IPS-18c (cell line): ENCODE data around the gene OASL.
"Not testable (repeated sequence)": the region's sequence is repeated elsewhere in the genome, so short reads cannot be mapped to it uniquely, and the experiment has no call there.

ENCODE experiments used
- H3K4me3 ChIP-seq: 2 replicates; pipeline ENCODE4 v1.7.0; 2013; ENCODE audit warnings: low read depth, mild to moderate bottlenecking, low read length, moderate library complexity; ENCODE audit not compliant: insufficient read depth
- H3K9me3 ChIP-seq: one replicate; pipeline ENCODE4 v1.6.1; 2013; ENCODE audit warnings: mild to moderate bottlenecking, low read length, moderate library complexity; ENCODE audit not compliant: control insufficient read depth, insufficient read depth

The OASL gene, protein sequence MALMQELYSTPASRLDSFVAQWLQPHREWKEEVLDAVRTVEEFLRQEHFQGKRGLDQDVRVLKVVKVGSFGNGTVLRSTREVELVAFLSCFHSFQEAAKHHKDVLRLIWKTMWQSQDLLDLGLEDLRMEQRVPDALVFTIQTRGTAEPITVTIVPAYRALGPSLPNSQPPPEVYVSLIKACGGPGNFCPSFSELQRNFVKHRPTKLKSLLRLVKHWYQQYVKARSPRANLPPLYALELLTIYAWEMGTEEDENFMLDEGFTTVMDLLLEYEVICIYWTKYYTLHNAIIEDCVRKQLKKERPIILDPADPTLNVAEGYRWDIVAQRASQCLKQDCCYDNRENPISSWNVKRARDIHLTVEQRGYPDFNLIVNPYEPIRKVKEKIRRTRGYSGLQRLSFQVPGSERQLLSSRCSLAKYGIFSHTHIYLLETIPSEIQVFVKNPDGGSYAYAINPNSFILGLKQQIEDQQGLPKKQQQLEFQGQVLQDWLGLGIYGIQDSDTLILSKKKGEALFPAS

DNA sequence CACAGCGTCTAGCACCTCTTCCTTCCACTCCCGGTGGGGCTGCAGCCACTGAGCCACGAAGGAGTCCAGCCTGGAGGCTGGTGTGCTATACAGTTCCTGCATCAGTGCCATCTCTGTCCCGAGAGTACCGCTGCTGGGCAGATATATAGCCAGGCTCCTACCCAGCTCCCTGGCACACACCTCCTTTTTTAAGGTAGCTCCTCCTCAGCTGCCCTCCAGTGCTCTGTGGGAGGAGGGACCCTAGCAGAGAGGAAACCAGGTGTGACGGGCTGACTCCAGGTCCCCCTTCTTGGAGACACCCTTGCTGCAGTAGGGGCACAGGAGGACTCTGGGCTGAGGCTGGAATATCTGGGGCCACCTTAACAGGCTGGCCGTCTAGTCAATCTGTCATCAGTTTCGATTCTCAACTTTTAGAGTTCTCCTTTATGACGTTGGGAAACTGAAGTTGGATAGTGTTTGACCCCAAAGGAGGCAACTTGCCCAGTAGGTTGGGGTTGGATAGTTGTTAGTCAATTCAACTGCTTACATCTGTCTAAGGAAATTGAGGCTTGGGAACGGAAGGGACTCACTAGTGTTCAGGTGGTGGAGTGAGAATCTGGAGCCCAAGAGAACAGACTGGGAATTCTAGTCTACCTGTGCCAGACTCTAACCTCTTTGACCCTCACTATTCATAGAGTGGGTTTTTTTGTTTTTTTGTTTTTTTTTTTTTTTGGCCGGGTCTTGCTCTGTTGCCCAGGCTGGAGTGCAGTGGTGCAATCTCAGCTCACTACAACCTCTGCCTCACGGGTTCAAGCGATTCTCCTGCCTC is at the start of gene OASL:
OASL (minus strand) TSS at position 386 of the 808 bp plus-strand sequence; CDS start at position 111, 275 bp downstream.
- no peak within 1 kb of the TSS for H3K4me3 ChIP-seq
- H3K9me3 ChIP-seq, result no peaks in the 10 kb centered on the region

DNA sequence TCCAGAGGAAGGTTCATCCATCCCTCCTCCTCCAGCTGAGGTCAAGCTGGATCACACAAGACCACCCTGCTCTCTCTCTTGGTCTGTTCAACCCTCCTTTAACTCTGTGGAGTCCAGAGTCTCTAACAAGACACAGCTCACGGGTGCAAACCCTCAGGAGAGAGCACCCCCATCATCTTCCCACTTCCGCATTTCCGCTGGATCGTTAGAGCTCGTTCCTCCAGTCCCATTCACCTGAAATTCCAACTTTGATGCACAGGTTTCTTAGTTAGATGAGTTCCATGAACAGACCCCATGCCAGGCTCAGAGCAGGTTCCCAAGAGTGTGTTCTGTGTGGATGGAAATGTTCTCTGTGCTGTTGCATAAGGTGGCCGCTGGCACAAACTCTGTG is 49.1 kb upstream of the OASL start:
- Histone ChIP-seq H3K4me3 (no peak overlapping the region), H3K9me3 (no peaks in the 10 kb centered on the region)

DNA sequence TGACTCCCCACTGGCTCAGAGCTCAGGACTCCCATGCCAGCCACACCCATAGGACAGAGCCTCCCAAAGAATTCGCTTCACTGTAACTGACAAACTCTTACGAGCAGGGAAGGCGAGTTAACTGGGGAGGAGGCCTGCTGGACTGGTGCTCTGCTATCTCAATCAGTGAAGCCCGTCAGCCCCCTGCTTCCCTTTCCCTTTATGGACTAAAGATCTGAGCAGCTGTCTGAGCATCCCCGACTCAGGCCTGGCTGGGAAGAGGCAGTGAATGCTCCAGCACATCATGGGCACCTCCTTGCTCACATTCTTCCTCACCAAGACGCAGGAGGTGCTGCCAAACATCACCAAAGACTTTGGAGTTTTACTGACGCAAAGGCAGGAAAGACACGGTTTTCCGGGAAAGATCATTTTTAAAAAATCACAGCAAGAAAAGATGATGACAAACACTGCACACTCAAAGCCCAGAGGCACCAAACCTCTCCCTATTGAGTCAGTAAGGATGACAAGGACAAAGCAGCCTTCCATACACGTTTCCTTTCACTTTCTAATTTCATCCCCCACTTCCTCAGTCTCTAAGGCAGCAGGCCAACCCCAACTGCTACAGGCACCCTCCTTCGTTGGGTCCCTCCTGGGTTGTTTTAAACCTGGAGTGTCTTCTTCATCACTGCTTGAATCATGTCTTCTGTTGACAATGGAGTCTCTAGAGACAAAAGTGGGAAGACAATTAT is 48.6 kb upstream of the OASL start:
- Histone ChIP-seq H3K4me3 (no peak overlapping the region), H3K9me3 (no peaks in the 10 kb centered on the region)

DNA sequence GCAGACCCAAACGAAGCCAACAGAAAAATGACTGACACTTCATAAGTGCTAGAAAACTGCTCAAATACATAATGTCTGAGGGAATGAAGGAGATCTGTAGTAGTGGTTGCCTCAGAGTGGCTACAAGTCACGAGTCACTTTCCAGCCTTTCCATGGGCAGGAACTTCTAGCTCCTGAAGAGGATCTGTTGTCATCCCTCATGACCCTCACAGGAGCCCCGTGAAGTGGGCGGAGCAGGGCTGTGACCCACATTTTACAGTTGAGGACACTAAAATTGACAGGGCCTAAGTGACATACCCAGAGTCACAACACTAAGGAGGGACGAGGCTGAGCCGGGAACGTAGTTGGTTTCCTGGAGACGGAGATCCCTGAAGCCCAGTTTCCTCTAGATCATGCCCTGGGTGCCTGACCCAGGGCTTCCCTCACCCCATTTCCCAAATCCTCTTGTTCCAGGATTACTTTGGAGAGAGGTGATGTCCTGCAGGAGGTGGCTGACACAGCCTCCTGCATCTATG is 47.8 kb upstream of the OASL start:
- Histone ChIP-seq H3K4me3 (no peak overlapping the region), H3K9me3 (no peaks in the 10 kb centered on the region)

DNA sequence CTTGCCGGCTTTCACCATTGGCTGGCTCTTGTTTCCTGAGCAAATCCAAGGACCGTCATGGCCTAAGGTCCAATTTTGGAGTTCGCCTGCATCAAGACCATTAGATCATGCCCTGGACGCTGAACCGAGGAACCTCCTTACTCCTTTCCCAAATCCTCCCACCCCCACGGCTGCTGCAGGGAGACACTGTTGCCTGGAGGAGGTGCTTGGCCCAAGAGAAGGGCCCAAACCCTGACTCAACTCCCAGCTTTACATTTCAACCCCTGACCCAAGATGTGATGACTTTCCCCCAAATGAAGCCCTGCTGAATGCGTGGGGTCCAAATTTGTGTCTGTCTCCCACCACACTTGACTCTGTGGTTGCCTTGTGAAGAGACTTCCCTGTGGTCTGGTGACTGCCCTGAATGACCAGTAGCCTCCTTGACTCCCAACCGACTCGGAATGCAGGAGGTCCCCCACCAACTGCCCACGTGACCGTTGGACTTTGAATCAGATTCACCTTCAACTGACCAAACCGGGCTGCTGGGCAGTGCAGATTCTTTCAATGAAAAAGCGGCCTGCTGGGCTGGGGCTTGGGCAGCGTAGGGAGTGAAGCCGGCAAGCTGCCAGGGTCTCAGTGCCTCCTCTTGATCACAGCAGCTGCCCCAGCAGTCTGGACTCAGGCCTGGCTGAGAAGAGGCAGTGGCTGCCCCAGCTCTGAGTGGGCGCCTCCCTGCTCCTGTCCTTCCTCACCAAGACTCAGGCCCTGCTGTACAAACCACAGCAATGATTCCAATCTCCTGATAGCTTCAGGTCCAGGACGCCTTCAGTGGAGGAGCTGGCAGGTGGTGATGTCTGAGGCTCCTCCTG is 46.7 kb upstream of the OASL start:
- Histone ChIP-seq H3K4me3 (no peak overlapping the region), H3K9me3 (no peaks in the 10 kb centered on the region)

DNA sequence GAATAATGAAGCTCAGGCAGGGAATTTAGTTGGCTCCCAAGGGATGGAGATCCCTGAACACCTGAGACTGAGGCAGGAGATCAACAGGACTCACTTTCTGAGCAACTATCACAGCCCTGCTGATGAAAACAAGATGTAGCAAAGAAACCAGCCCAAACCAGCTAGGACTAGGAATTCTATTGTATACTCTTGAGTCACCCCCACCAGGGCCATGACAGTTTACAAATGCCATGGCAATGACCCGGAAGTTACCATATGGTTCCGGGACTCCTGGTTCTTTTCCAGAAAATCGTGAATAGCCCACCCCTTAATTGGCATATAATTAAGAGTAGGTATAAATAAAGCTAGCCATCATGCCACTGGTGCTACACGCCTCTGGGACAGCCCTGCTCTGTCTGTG is 46.0 kb upstream of the OASL start:
- Histone ChIP-seq H3K9me3 (no peaks in the 10 kb centered on the region), H3K4me3 (no peak overlapping the region)

DNA sequence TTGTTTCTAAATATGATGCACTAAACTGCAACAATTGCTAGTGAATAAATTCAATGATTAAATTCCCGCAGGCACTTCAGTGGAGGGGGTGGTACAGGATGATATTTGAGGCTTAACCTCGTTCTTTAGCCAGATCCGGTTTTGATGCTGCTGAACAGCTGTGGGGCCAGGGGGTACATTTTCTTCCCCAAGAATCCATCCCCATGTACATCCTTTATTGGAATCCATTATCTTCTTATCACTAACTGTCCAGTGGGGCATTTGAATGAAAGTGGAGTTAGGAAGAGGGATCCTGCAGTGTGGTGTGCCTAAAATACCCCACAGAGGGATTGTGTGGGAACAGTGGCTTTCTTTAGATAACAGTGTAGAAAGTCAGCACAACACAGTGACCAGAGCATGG is 45.2 kb upstream of the OASL start:
- H3K9me3 ChIP-seq, result peaks cover 2% of the 10 kb centered on the region

DNA sequence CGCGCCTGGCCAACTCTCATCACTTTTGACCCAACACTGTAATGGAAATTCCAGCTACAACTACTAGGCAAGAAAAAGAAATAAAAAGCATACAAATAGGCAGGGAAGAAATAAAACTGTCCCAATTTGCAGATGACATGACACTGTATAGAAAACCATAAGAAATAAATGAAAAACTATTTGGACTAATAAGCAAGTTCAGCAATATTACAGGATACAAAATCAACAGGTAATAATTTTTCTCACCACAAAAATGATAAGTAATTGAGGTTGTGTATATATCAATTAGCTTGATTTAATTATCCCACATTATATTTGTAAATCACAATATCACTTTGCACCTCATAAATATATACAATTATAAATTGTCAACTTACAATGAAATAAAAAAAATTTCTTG is 41.9 kb upstream of the OASL start:
- no peak overlapping the region for H3K4me3 ChIP-seq
- H3K9me3 ChIP-seq, result peaks cover 2% of the 10 kb centered on the region

More for the DNA sequence above, 45.2 kb upstream of the OASL start:
- H3K4me3 ChIP-seq, result no peak overlapping the region

DNA sequence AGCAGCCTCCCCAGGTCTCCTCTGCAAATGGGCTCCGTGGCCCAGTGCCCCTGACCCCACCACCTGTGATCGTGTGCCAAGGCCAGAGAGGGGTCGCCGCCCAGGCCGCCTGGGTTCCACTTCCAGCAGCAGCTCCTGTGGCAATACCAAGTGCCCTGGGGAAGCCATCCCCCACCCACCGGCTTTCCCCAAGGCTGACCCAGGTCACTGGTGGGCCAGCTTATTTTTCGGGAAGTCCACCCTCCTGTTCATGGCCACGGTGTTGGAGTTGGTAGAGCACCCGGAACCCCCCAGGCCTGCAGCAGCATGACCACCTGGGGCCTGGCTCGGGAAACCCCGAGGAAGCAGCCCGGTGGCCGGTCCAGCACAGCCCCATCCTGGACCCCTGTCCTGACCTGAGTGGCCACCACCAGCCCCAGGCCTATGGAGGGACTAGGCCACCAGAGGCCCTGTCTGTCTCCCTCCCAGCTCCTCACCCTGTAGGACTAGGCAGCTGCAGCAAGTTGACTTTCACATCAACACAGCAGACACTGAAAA is 40.8 kb upstream of the OASL start:
- no peak overlapping the region for H3K4me3 ChIP-seq
- H3K9me3 ChIP-seq, result peaks cover 2% of the 10 kb centered on the region

DNA sequence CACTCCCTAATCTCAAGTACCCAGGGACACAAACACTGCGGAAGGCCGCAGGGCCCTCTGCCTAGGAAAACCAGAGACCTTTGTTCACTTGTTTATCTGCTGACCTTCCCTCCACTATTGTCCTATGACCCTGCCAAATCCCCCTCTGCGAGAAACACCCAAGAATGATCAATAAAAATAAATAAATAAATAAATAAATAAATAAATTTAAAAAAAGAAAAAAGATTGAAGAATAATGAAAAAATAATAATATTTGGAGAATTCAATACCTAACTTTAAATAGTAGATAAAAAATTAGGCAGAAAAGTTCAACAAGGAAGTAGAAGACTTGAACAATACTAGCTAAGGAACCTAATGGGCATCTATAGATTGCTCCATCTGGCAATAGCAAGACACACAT is 38.4 kb upstream of the OASL start:
- H3K9me3 ChIP-seq, H3K4me3 ChIP-seq: not testable (repeated sequence)

DNA sequence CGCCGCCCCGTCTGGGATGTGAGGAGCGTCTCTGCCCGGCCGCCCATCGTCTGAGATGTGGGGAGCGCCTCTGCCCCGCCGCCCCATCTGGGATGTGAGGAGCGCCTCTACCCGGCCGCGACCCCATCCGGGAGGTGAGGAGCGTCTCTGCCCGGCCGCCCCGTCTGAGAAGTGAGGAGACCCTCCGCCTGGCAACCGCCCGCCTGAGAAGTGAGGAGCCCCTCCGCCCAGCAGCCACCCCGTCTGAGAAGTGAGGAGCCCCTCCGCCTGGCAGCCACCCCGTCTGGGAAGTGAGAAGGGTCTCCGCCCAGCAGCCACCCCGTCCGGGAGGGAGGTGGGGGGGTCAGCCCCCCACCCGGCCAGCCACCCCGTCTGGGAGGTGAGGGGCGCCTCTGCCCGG is 36.9 kb upstream of the OASL start:
- not testable (repeated sequence) for H3K4me3 ChIP-seq, H3K9me3 ChIP-seq

DNA sequence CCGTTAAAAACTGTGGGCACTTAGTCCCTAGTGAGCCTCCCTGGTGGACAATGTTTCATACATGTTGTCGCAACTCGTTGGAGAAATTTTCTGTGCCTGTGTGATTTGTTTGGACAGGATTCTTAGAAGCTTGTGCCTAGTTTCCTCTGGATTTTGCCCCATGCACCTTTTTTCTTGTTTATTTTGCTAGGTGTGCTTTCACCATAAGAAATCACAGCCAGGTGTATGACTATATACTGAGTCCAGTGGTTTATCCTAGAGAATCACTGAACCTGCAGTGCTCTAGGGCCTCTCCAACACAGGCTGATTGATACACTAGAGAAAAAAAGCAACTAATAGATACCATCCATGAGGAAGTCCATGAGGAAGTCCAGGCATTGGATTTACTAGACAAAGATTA is 33.1 kb upstream of the OASL start:
- H3K9me3 ChIP-seq, result peaks cover 2% of the 10 kb centered on the region

DNA sequence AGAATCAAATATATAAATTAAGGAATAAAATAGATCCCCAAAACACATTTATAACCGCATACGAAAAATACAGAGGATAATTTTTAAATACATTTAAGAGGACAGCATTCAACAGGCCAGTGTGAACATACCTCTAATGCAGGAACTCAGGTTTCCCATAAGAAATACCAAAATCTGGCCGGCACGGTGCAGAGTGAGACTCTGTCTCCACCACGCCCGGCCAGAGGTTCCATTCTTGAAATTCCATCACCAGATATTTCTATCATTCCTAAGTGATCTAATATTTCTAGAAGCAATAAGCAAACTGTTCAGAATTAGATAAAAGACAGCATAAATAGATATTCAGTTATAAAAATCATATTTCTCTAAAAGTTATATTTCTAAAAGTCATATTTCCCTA is 30.2 kb upstream of the OASL start:
- no peak overlapping the region for H3K4me3 ChIP-seq
- H3K9me3 ChIP-seq, result peaks cover 4% of the 10 kb centered on the region

More for the DNA sequence above, 33.1 kb upstream of the OASL start:
- no peak overlapping the region for H3K4me3 ChIP-seq

DNA sequence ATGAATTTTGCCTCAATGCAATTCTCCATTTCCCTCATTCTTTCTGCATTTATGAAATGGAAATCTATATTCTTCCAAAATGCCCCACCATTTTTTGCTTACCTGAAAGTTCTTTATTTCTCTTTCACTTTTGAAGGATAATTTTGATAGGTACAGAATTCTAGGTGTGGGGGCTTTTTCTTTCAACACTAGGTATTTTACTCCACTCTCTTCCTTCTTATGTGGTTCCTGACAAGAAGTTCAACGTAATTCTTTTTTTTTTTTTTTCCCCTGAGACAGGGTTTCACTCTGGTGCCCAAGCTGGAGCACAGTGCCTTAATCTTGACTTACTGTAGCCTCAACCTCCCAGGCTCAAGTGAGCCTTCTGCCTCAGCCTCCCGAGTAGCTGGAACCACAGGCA is 26.3 kb upstream of the OASL start:
- Histone ChIP-seq H3K9me3 (peaks cover 2% of the 10 kb centered on the region), H3K4me3 (no peak overlapping the region)

DNA sequence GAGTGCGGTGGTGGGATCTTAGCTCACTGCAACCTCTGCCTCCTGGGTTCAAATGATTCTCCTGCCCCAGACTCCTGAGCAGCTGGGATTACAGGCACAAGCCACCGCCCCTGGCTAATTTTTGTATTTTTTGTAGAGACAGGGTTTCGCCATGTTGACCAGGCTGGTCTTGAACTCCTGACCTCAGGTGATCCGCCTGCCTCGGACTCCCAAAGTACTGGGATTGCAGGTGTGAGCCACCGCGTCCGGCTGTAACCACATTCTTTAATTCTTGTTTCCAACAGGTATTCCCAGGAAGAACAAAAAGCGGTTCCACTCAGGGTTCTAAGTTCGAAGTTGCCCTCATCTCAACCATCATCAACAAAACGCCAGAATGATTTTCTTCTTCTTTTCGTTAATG is 25.5 kb upstream of the OASL start:
- not testable (repeated sequence) for H3K4me3 ChIP-seq, H3K9me3 ChIP-seq

DNA sequence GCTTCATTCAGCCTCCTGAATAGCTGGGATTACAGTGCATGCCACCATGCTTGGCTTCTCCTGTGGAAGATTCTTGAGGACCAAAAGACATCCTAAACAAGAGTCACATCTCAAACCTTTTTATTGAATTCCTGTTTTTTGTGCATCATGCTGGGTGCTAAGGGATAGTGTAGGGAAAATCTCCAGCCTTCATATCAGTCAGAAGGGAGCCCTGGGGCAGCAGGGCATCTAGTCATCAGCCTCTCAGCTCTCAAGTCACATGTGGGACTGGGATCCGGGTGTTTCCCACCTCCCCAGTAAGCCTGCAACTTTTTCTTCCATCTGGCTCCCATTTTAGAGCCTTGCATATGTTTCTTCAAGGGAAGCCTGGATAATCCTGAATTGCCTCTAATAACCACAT is 25.1 kb upstream of the OASL start:
- Histone ChIP-seq H3K9me3 (peaks cover 2% of the 10 kb centered on the region), H3K4me3 (no peak overlapping the region)
